NOMO-1 treated with dmso at 0.1 percent for 144 hours (cell line): ENCODE measurements around the gene SEC11C.

Experiments
- DNase-seq: peaks from one replicate; lab custom pipeline; 2025; ENCODE audit not compliant: unreplicated experiment; lab: John Stamatoyannopoulos, UW

The SEC11C gene

GRCh38 chr18:59143441-59143840, 3.8 kb downstream of the SEC11C start:
- no peak for DNase-seq

- DNase-seq: no peak
These were observed 4.8 kb downstream of the SEC11C start for GRCh38 chr18:59144483-59144882.

- no peak for DNase-seq
These were observed 5.4 kb downstream of the SEC11C start for GRCh38 chr18:59145055-59145454.

- DNase-seq: no peak
These were observed 8.5 kb downstream of the SEC11C start for GRCh38 chr18:59148192-59148591.

- DNase-seq: no peak
These were observed 9.3 kb downstream of the SEC11C start for GRCh38 chr18:59149007-59149406.

- no peak for DNase-seq
These were observed 9.7 kb downstream of the SEC11C start for GRCh38 chr18:59149416-59149815.

- DNase-seq: no peak
These were observed 10.6 kb downstream of the SEC11C start for GRCh38 chr18:59150236-59150635.

- DNase-seq: no peak
These were observed 15.5 kb downstream of the SEC11C start for GRCh38 chr18:59155153-59155552.

- no peak for DNase-seq
These were observed 16.6 kb downstream of the SEC11C start for GRCh38 chr18:59156316-59156715.

- no peak for DNase-seq
These were observed 19.6 kb downstream of the SEC11C start for GRCh38 chr18:59159265-59159664.

GRCh38 chr18:59159986-59160385, 20.3 kb downstream of the SEC11C start:
- DNase-seq: no peak

- no peak for DNase-seq
These were observed 33.1 kb downstream of the SEC11C start for GRCh38 chr18:59172664-59173249.

- DNase-seq: no peak
These were observed 37.8 kb downstream of the SEC11C start for GRCh38 chr18:59177485-59177884.

GRCh38 chr18:59180150-59180845, 40.6 kb downstream of the SEC11C start:
- DNase-seq: no peak

GRCh38 chr18:59182673-59183072, 43.0 kb downstream of the SEC11C start:
- DNase-seq: no peak

GRCh38 chr18:59189008-59189407, 49.3 kb downstream of the SEC11C start:
- DNase-seq: no peak

GRCh38 chr18:59189746-59190145, 50.1 kb downstream of the SEC11C start:
- DNase-seq: no peak

- DNase-seq: no peak
These were observed 56.6 kb downstream of the SEC11C start for GRCh38 chr18:59196161-59196725.

- DNase-seq: no peak
These were observed 58.0 kb downstream of the SEC11C start for GRCh38 chr18:59197636-59198035.

- DNase-seq: no peak
These were observed 58.5 kb downstream of the SEC11C start for GRCh38 chr18:59198215-59198614.

GRCh38 chr18:59200787-59201186, 61.1 kb downstream of the SEC11C start:
- DNase-seq: no peak

GRCh38 chr18:59202258-59202820, 62.7 kb downstream of the SEC11C start:
- DNase-seq: no peak
